ENCODE data around the gene ARSI. TPM values are rescaled to one million over a fixed set of nuclear protein-coding genes. Genes with fewer than 3 reads are reported as not detected.

The ARSI gene
- total RNA-seq, 4 donors from 2014 or later, result 2.7 to 5.4 (median 3.9) TPM

- no peaks in the 10 kb centered on the region for H3K9me3 ChIP-seq
- H3K4me1 ChIP-seq, result peaks cover 31% of the 10 kb centered on the region
- no peaks in the 10 kb centered on the region for H3K27me3 ChIP-seq
- no peak overlapping the region for H3K4me3 ChIP-seq
- H3K36me3 ChIP-seq, result no peaks in the 10 kb centered on the region
- H3K27ac ChIP-seq, result no peak overlapping the region
- 65% methylated on average over 1 of the region's 1 CpG for WGBS
- TF ChIP-seq CTCF (IDR thresholded peaks at IDR 0.05) (no peak), EP300 (IDR thresholded peaks at IDR 0.05) (no peak), POLR2AphosphoS5 (IDR thresholded peaks at IDR 0.05) (no peak), POLR2A (IDR thresholded peaks at IDR 0.05) (no peak)
- no peak for DNase-seq (ENCODE audit: low spot score in 2 of 2)
These were observed 19.1 kb upstream of the ARSI start for GRCh38 chr5:150321784-150322183.

GRCh38 chr5:150321211-150321610, 18.5 kb upstream of the ARSI start:
- 60% methylated on average over 1 of the region's 1 CpG for WGBS
- Histone ChIP-seq H3K27ac (no peak overlapping the region), H3K4me1 (peaks cover 31% of the 10 kb centered on the region), H3K4me3 (no peak overlapping the region), H3K9me3 (no peaks in the 10 kb centered on the region), H3K27me3 (no peaks in the 10 kb centered on the region), H3K36me3 (no peaks in the 10 kb centered on the region)
- TF ChIP-seq POLR2A (IDR thresholded peaks at IDR 0.05) (no peak), CTCF (IDR thresholded peaks at IDR 0.05) (no peak), EP300 (IDR thresholded peaks at IDR 0.05) (no peak), POLR2AphosphoS5 (IDR thresholded peaks at IDR 0.05) (no peak)
- DNase-seq (ENCODE audit: low spot score in 2 of 2), result no peak

GRCh38 chr5:150320044-150320613, 17.4 kb upstream of the ARSI start:
- H3K9me3 ChIP-seq, result no peaks in the 10 kb centered on the region
- DNase-seq (ENCODE audit: low spot score in 2 of 2), result peak in 1 of 2 donors; percentile 89
- 35% methylated on average over 2 of the region's 2 CpGs for WGBS
- H3K4me3 ChIP-seq, result no peak overlapping the region
- peaks cover 31% of the 10 kb centered on the region for H3K4me1 ChIP-seq
- no peaks in the 10 kb centered on the region for H3K27me3 ChIP-seq
- H3K36me3 ChIP-seq, result no peaks in the 10 kb centered on the region
- TF ChIP-seq POLR2A (IDR thresholded peaks at IDR 0.05), result no peak
- peak in 1 of 3 donors; percentile 40 for TF ChIP-seq POLR2AphosphoS5 (IDR thresholded peaks at IDR 0.05)
- H3K27ac ChIP-seq, result peak overlapping the region; percentile 44

GRCh38 chr5:150319484-150319790, 16.7 kb upstream of the ARSI start:
- Histone ChIP-seq H3K27ac (peak overlapping the region; percentile 15), H3K4me3 (no peak overlapping the region), H3K36me3 (no peaks in the 10 kb centered on the region), H3K4me1 (peaks cover 31% of the 10 kb centered on the region), H3K9me3 (no peaks in the 10 kb centered on the region), H3K27me3 (no peaks in the 10 kb centered on the region)
- no peak for TF ChIP-seq POLR2AphosphoS5 (IDR thresholded peaks at IDR 0.05)
- TF ChIP-seq EP300 (IDR thresholded peaks at IDR 0.05), result no peak
- no peak for TF ChIP-seq POLR2A (IDR thresholded peaks at IDR 0.05)
- TF ChIP-seq CTCF (IDR thresholded peaks at IDR 0.05), result no peak
- no peak for DNase-seq (ENCODE audit: low spot score in 2 of 2)
- 91% methylated on average over 6 of the region's 6 CpGs for WGBS

GRCh38 chr5:150318613-150319483, 16.1 kb upstream of the ARSI start:
- no peaks in the 10 kb centered on the region for H3K27me3 ChIP-seq
- H3K9me3 ChIP-seq, result no peaks in the 10 kb centered on the region
- H3K27ac ChIP-seq, result no peak overlapping the region
- 58% methylated on average over 5 of the region's 9 CpGs for WGBS
- no peak for DNase-seq (ENCODE audit: low spot score in 2 of 2)
- no peaks in the 10 kb centered on the region for H3K36me3 ChIP-seq
- no peak overlapping the region for H3K4me3 ChIP-seq
- H3K4me1 ChIP-seq, result peaks cover 31% of the 10 kb centered on the region
- TF ChIP-seq EP300 (IDR thresholded peaks at IDR 0.05) (no peak), POLR2A (IDR thresholded peaks at IDR 0.05) (no peak), CTCF (IDR thresholded peaks at IDR 0.05) (no peak), POLR2AphosphoS5 (IDR thresholded peaks at IDR 0.05) (no peak)
